Kidney tubule cell (primary cell): ENCODE data around the gene FGF22.

Experiments used
- DNase-seq: peaks from one replicate; pipeline ENCODE4 v3.0.0-alpha.2; 2018; ENCODE audit warnings: low spot score

The FGF22 gene

DNA sequence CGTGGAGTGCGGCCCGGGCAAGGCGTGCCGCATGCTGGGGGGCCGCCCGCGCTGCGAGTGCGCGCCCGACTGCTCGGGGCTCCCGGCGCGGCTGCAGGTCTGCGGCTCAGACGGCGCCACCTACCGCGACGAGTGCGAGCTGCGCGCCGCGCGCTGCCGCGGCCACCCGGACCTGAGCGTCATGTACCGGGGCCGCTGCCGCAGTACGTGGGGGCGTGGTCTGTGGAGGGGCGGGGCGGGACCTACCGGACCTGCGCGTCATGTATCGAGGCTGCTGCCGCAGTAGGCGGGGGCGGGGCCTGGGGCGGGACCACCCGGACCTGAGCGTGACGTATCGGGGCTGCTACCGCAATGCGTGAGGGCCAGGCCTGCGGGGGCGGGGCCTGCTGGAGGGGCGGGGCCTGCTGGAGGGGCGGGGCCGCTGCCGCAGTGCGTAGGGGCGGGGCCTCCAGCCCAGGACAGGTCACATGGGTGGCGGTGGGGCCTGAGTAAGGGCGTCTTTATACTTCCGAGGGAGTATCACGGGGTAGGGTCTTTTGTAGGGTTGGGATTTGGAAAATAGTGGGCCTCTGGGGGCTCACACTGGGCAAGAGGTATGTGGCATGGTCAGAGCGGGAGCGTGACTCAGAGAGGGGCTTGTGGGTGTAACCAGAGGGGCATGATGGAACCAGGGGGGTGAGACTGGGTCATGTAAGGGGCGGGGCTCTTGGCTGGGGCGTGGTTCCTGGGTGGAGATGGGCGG, 40.8 kb downstream of the FGF22 start:
- DNase-seq = peak; percentile 99

DNA sequence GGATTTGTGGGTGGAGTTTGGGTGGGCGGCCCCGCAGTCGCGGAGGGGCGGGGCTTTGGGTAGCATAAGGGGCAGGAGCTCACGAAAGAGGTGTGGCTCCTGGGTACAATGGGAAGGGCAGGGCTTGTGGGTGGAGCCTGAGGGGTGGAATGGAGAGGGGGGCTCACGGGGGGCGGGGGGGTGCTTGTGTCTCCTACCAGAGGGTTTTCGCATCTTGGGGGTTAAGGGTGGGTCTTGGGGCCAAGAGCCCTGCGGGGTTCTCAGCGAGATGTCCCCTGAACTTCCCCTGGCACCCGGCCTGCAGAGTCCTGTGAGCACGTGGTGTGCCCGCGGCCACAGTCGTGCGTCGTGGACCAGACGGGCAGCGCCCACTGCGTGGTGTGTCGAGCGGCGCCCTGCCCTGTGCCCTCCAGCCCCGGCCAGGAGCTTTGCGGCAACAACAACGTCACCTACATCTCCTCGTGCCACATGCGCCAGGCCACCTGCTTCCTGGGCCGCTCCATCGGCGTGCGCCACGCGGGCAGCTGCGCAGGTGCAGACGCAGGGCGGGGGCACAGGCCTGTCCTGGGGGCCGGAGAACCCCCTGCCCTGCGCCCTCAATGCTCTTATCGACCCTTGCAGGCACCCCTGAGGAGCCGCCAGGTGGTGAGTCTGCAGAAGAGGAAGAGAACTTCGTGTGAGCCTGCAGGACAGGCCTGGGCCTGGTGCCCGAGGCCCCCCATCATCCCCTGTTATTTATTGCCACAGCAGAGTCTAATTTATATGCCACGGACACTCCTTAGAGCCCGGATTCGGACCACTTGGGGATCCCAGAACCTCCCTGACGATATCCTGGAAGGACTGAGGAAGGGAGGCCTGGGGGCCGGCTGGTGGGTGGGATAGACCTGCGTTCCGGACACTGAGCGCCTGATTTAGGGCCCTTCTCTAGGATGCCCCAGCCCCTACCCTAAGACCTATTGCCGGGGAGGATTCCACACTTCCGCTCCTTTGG, 41.6 kb downstream of the FGF22 start:
- DNase-seq = no peak

- DNase-seq = no peak
Observed at GRCh38 chr19:682678-683320, 43.1 kb downstream of the FGF22 start.

DNA sequence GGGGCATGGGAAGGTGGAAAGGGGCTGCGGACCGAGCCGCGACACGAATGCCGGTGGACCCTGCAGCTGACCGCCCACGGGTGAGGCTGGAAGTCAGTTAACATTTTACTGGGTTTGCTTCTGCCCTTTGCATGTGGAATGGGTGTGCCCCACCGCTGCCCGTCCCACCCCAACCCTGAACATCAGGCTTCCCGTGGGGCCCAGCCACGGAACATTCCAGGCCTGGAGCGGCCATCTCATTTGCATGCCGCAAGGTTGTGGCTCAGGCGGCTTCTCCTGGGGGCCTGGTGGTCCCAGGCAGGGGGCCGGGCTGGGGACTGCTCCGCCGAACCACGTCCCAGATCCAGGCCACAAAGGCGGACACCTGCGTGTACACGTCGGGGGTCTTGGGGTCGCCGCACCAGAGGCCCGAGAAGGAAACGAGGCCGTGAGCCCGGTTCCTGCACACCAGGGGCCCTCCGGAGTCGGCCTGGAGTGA, 45.8 kb downstream of the FGF22 start:
- DNase-seq = no peak

DNA sequence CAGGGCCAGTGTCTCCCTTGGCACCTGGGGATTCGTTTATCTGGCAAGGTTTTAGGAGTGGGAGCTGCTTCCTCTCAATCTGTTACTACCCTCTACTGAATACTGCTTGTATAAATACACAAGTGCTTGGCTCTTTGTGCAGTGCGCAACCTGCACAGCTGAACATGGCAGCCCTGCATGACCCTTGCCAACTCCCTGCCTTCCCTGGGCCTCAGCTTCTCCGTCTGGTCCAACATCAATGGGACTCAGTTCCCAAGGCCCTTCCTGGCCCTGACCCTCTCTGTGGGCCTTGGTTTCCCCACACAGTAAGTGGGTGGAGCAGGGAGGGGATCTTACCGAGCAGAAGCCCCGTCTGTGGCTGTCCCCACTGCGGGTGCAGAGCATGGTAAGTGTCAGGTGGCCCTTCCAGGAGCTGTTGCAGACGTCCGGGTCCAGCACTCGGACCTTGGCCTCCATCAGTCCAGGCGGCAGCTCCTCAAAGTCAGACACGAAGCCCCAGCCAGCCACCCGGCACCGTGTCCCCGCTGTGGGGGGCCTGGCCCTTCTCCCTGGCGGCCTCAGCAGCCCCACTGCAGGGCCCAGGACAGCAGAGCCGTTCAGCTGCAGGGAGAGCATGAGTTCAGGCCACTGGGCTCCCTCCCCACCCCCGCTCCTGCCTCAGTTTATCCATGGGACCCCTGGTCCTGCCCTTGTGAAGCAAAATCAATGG, 47.1 kb downstream of the FGF22 start:
- no peak for DNase-seq

- no peak for DNase-seq
Observed at GRCh38 chr19:687569-688166, 48.0 kb downstream of the FGF22 start.

DNA sequence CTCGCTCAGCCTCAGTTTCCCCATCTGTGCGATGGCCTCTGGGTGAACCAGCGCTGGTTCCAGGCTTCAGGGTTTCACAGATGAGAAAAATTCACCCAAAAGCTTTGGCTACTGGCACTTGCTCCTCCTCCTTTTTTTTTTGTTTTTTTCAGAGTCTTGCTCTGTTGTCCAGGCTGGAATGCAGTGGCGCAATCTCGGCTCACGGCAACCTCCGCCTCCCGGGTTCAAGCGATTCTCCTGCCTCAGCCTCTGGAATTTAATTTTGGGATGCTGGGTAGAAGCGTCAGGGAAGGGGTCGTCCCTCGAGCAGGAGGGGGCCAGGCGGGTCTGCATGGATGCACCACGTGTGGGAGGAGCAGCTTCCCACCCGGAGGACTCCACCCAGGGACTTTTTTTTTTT, 48.5 kb downstream of the FGF22 start:
- no peak for DNase-seq

DNA sequence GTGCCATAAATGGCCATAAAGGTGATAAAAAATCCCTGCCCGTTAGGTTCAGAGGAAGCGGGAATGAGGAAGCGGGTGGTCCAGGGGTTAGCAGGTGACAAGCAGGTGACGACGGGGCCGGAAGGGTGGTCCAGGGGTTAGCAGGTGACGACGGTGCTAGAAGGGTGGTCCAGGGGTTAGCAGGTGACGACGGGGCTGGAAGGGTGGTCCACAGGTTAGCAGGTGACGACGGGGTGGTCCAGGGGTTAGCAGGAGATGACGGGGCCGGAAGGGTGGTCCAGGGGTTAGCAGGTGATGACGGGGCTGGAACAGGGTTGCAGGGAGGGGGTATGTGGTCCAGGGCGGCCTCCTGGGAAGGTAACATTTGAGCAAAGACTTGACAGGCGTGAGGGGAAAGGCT, 49.3 kb downstream of the FGF22 start:
- no peak for DNase-seq

DNA sequence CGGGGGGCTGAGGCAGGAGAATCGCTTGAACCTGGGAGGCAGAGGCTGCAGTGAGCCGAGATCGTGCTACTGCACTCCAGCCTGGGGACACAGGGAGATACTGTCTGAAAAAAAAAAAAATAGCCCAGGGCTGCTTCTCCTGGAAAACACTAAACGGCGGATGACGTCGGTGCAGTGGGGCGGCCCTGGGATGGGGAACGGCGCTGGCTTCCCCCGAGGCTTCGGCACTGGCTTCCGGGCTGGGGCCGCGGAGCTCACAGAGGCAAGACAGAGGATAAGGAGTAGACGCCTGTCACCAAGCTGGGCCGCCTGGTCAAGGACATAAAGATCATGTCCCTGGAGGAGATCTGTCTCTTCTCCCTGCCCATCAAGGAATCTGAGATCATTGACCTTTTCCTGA, 50.5 kb downstream of the FGF22 start:
- DNase-seq = no peak
